ENCODE data around the gene OR3A3.

GRCh38 chr17:3438368-3438767 is 27.2 kb downstream of the OR3A3 start:
- TF ChIP-seq TARDBP (IDR thresholded peaks at IDR 0.05) (no peak), FOXA1 (IDR thresholded peaks at IDR 0.05) (no peak), BHLHE40 (IDR thresholded peaks at IDR 0.05; ENCODE audit: borderline replicate concordance) (no peak), CTBP1 (IDR thresholded peaks at IDR 0.05; ENCODE audit: borderline replicate concordance) (no peak)
